Right lobe of liver (tissue), 6 donors: Measurements from ENCODE around the gene IL24. TPM values are rescaled to one million over a fixed set of nuclear protein-coding genes. Genes with fewer than 3 reads are reported as not detected.

Source experiments
- ATAC-seq, 4 donors: fragments of 200-7000 bp; cut with Tn5 transposase; one replicate each; pipeline ENCODE4 v1.9.1; 2020; ENCODE audit warnings: mild to moderate bottlenecking in 4 of 4, moderate library complexity in 4 of 4
- DNase-seq, 3 donors: peaks; one replicate each; pipeline ENCODE4 v3.0.0-alpha.2; 2020
- H3K27ac ChIP-seq, 3 donors: fragments of 200-600 bp; one replicate each; pipeline ENCODE4 v1.8.0; 2022
- H3K27me3 ChIP-seq, 2 donors: fragments of 200-600 bp; one replicate each; pipeline ENCODE4 v1.8.0; 2022
- H3K36me3 ChIP-seq, 4 donors: fragments of 200-600 bp; sonication (generic) in 1 of 4; one replicate each; pipeline versions ENCODE4 v1.5.1 to v1.8.0; 2017 to 2022; ENCODE audit warnings: control low read depth in 1 of 4
- H3K4me1 ChIP-seq, 4 donors: fragments of 200-600 bp; sonication (generic) in 1 of 4; one replicate each; pipeline versions ENCODE4 v1.5.1 to v1.8.0; 2017 to 2022; ENCODE audit warnings: control low read depth in 1 of 4
- H3K4me3 ChIP-seq, 3 donors: fragments of 200-600 bp; one replicate each; pipeline ENCODE4 v1.8.0; 2022
- H3K9me3 ChIP-seq, 4 donors: fragments of 200-600 bp; sonication (generic) in 1 of 4; one replicate each; pipeline versions ENCODE4 v1.5.1 to v1.8.0; 2017 to 2022; ENCODE audit warnings: control low read depth in 1 of 4
- CTCF ChIP-seq, 4 donors: fragments of 200-600 bp in 3 of 4; fragments of 450-650 bp in 1 of 4; IDR thresholded peaks; one replicate each; pipeline versions ENCODE4 v1.5.1 to v1.8.0; 2016 to 2022; ENCODE audit warnings: antibody characterized with exemption in 4 of 4, mild to moderate bottlenecking in 2 of 4
- POLR2A ChIP-seq: fragments of 450-650 bp; IDR thresholded peaks from one replicate; pipeline ENCODE4 v1.6.1; 2017; ENCODE audit warnings: antibody characterized with exemption, mild to moderate bottlenecking
- WGBS: methylation state at CpG from one replicate; pipeline ENCODE4 v1.1.6; 2018; ENCODE audit warnings: low coverage, low lambda C conversion rate; ENCODE audit not compliant: insufficient coverage; ENCODE audit errors: missing lambda C conversion rate; 5-methylcytosine and 5-hydroxymethylcytosine counted together
- intact Hi-C, 2 donors: fragments of 100-400 bp; cut with DNase I; formaldehyde crosslinking; loops; one replicate each; pipeline versions ENCODE4 v1.11.2 to v1.14.1; 2022
- total RNA-seq, 6 experiments: library from RNA; depleted of rRNA in 2 of 6; stranded (reverse); fragments of >200 nt in 2 of 6; fragmentation: NEBNext Ultra II Directional in 3 of 6; extraction: Animal tissue kit (Norgen Biotek cat#: 25700) in 3 of 6; gene quantifications; one replicate each; pipeline versions ENCODE4 v1.1.0 to v1.2.4, GENCODE V29; 2016 to 2023
- donor health status: DM: no; HTN: yes; CAD: no.
- donor health status: DM: no; HTN: no; CAD: no.
- donor health status: DM: no; HTN: no; CAD: no.
- donor health status: DM: no; HTN: yes; CAD: no.
- donor health status: DM: no; HTN: yes; CAD: no.

The IL24 gene
- total RNA-seq, 6 experiments from 2014 or later, result not detected

- Histone ChIP-seq H3K27ac (no peak overlapping the region), H3K9me3 (no peaks in the 10 kb centered on the region), H3K27me3 (no peaks in the 10 kb centered on the region), H3K4me1 (peaks cover 0 to 4% (median 2%) of the 10 kb centered on the region in 4 donors), H3K4me3 (no peak overlapping the region), H3K36me3 (no peaks in the 10 kb centered on the region)
- ATAC-seq (no peak), DNase-seq (no peak)
- intact Hi-C loops, result loop anchor here in 1 of 2 donors (10.0 kb wide), 1 partner anchor 48 kb away; no protein-coding TSS in a partner anchor
- TF ChIP-seq CTCF (IDR thresholded peaks at IDR 0.05) (no peak), POLR2A (no peak)
- 89% methylated on average over 1 of the region's 1 CpG for WGBS
Measured at GRCh38 chr1:206867239-206867638, 30.0 kb upstream of the IL24 start.

- intact Hi-C loops, result loop anchor here in 1 of 2 donors (10.0 kb wide), 1 partner anchor 47 kb away; no protein-coding TSS in a partner anchor
- no peak for ATAC-seq
Measured at GRCh38 chr1:206867716-206868115, 29.5 kb upstream of the IL24 start.

GRCh38 chr1:206868264-206868663 is 29.0 kb upstream of the IL24 start:
- Histone ChIP-seq H3K4me1 (peaks cover 0 to 4% (median 2%) of the 10 kb centered on the region in 4 donors), H3K9me3 (no peaks in the 10 kb centered on the region), H3K27ac (no peak overlapping the region), H3K4me3 (no peak overlapping the region), H3K36me3 (no peaks in the 10 kb centered on the region), H3K27me3 (no peaks in the 10 kb centered on the region)
- TF ChIP-seq POLR2A, result no peak
- TF ChIP-seq CTCF (IDR thresholded peaks at IDR 0.05), result no peak
- intact Hi-C loops, result loop anchor here in 1 of 2 donors (10.0 kb wide), 1 partner anchor 47 kb away; no protein-coding TSS in a partner anchor
- DNase-seq, result no peak
- no peak for ATAC-seq
- WGBS, result 33% methylated on average over 1 of the region's 1 CpG

More at GRCh38 chr1:206867716-206868115, 29.5 kb upstream of the IL24 start:
- Histone ChIP-seq H3K9me3 (no peaks in the 10 kb centered on the region), H3K4me3 (no peak overlapping the region), H3K4me1 (peaks cover 0 to 4% (median 2%) of the 10 kb centered on the region in 4 donors), H3K27ac (no peak overlapping the region), H3K27me3 (no peaks in the 10 kb centered on the region), H3K36me3 (no peaks in the 10 kb centered on the region)
- no peak for DNase-seq
- TF ChIP-seq CTCF (IDR thresholded peaks at IDR 0.05) (no peak), POLR2A (no peak)

- intact Hi-C loops, result no loop called here
- TF ChIP-seq POLR2A, result no peak
- no peak for TF ChIP-seq CTCF (IDR thresholded peaks at IDR 0.05)
- no peak for ATAC-seq
- H3K27me3 ChIP-seq, result no peaks in the 10 kb centered on the region
- no peak overlapping the region for H3K4me3 ChIP-seq
- no peaks in the 10 kb centered on the region for H3K4me1 ChIP-seq
- no peak overlapping the region for H3K27ac ChIP-seq
- no peak for DNase-seq
- WGBS, result 84% methylated on average over 2 of the region's 3 CpGs
- H3K36me3 ChIP-seq, result no peaks in the 10 kb centered on the region
- H3K9me3 ChIP-seq, result no peaks in the 10 kb centered on the region
Measured at GRCh38 chr1:206872139-206872538, 25.1 kb upstream of the IL24 start.
